ENCODE data around the gene NRG2. TPM values are rescaled to one million over a fixed set of nuclear protein-coding genes. Genes with fewer than 3 reads are reported as not detected.
A peak's percentile ranks its signal among the peaks of the same experiment; 100 is the strongest.

The NRG2 gene
- total and polyA plus RNA-seq, 2 experiments from 2014 or later, result 13.5 to 20.7 TPM

GRCh38 chr5:139839232-139839815, 203.8 kb downstream of the NRG2 start:
- H3K27me3 ChIP-seq, result peaks cover 3% of the 10 kb centered on the region
- no peaks in the 10 kb centered on the region for H3K36me3 ChIP-seq
- no peak for TF ChIP-seq CTCF (IDR thresholded peaks at IDR 0.05; ENCODE audit: low read depth, low read length)
- H3K4me1 ChIP-seq (ENCODE audit: low read depth), result no peaks in the 10 kb centered on the region
- H3K9me3 ChIP-seq (ENCODE audit: low read depth), result no peaks in the 10 kb centered on the region
- DNase-seq (ENCODE audit: low read depth in 1 of 2, low spot score in 1 of 2), result no peak
- H3K27ac ChIP-seq, result no peak overlapping the region
- H3K4me3 ChIP-seq, result no peak overlapping the region

- no peak for DNase-seq (ENCODE audit: low read depth in 1 of 2, low spot score in 1 of 2)
- H3K4me3 ChIP-seq, result no peak overlapping the region
- H3K27ac ChIP-seq, result no peak overlapping the region
- H3K36me3 ChIP-seq, result no peaks in the 10 kb centered on the region
- no peaks in the 10 kb centered on the region for H3K4me1 ChIP-seq (ENCODE audit: low read depth)
- H3K9me3 ChIP-seq (ENCODE audit: low read depth), result no peaks in the 10 kb centered on the region
- peaks cover 10% of the 10 kb centered on the region for H3K27me3 ChIP-seq
- no peak for TF ChIP-seq CTCF (IDR thresholded peaks at IDR 0.05; ENCODE audit: low read depth, low read length)
These were observed 204.5 kb downstream of the NRG2 start for GRCh38 chr5:139838381-139839197.

GRCh38 chr5:139837711-139838380, 205.3 kb downstream of the NRG2 start:
- no peaks in the 10 kb centered on the region for H3K4me1 ChIP-seq (ENCODE audit: low read depth)

GRCh38 chr5:139836469-139837208, 206.5 kb downstream of the NRG2 start:
- no peak for TF ChIP-seq CTCF (IDR thresholded peaks at IDR 0.05; ENCODE audit: low read depth, low read length)
- H3K27ac ChIP-seq, result no peak overlapping the region
- H3K27me3 ChIP-seq, result peaks cover 30% of the 10 kb centered on the region
- H3K4me3 ChIP-seq, result no peak overlapping the region
- no peak for DNase-seq (ENCODE audit: low read depth in 1 of 2, low spot score in 1 of 2)
- no peaks in the 10 kb centered on the region for H3K36me3 ChIP-seq
- no peaks in the 10 kb centered on the region for H3K9me3 ChIP-seq (ENCODE audit: low read depth)
- H3K4me1 ChIP-seq (ENCODE audit: low read depth), result no peaks in the 10 kb centered on the region

More at GRCh38 chr5:139837711-139838380, 205.3 kb downstream of the NRG2 start:
- no peaks in the 10 kb centered on the region for H3K9me3 ChIP-seq (ENCODE audit: low read depth)
- peaks cover 18% of the 10 kb centered on the region for H3K27me3 ChIP-seq
- no peak overlapping the region for H3K4me3 ChIP-seq
- DNase-seq (ENCODE audit: low read depth in 1 of 2, low spot score in 1 of 2), result no peak
- H3K27ac ChIP-seq, result no peak overlapping the region
- no peaks in the 10 kb centered on the region for H3K36me3 ChIP-seq
- TF ChIP-seq CTCF (IDR thresholded peaks at IDR 0.05; ENCODE audit: low read depth, low read length), result no peak

GRCh38 chr5:139835656-139836055, 207.4 kb downstream of the NRG2 start:
- no peaks in the 10 kb centered on the region for H3K36me3 ChIP-seq
- no peaks in the 10 kb centered on the region for H3K4me1 ChIP-seq (ENCODE audit: low read depth)
- H3K4me3 ChIP-seq, result no peak overlapping the region
- H3K27me3 ChIP-seq, result peaks cover 39% of the 10 kb centered on the region
- DNase-seq (ENCODE audit: low read depth in 1 of 2, low spot score in 1 of 2), result peak in 1 of 2 donors; percentile 54
- no peak for TF ChIP-seq CTCF (IDR thresholded peaks at IDR 0.05; ENCODE audit: low read depth, low read length)
- H3K9me3 ChIP-seq (ENCODE audit: low read depth), result no peaks in the 10 kb centered on the region
- H3K27ac ChIP-seq, result no peak overlapping the region

All from cardiac muscle cell (in vitro differentiated cells and primary cell).